GM12873 (cell line): ENCODE data around the gene SMIM7.

Experiments
- CTCF ChIP-seq: IDR thresholded peaks from 2 replicates; pipeline ENCODE4 v1.5.1; 2012; ENCODE audit warnings: low read depth, mild to moderate bottlenecking, moderate library complexity, low read length, control low read depth; ENCODE audit not compliant: insufficient read depth; ENCODE audit errors: missing control alignments

Gene SMIM7

GRCh38 chr19:16638666-16639065 lies 21.3 kb downstream of the SMIM7 start:
- no peak for TF ChIP-seq CTCF

DNA sequence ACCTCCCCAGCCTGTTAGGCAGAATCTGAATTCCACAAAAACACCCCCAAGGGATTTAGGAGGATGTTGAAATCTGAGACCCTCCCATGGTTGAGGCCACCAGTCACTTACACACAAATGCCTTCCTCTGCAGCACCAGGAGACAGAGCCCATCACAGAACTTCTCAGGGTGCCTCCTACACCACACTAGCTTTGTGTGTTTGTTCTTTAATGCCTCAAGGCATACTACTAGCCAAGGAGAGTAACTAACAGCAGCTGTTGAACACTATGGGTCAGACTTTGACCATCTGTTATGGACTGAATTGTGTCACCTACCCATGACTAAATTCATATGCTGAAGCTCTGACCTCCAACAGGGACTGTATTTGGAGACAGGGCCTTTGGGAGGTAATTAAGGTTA lies 22.4 kb downstream of the SMIM7 start:
- no peak for TF ChIP-seq CTCF

DNA sequence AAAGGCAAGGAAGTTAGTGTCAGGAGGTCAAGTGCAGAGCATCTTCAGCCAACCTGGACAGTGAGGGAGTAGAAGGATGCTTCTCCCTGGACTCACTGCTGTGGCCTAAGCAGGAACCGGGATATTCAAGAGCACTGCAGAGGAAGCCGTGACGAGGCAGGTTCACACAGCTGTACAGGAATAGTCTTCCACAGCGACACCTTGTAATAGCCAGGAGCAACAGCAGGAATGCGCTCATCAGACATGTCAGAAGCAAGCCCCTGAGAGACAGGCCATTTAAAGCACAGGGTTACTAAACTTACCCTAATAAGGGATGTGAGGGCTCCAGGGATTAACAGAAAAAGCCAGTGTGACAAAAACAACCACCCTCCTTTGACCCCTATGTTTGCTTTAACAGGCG lies 28.5 kb downstream of the SMIM7 start:
- TF ChIP-seq CTCF: no peak

GRCh38 chr19:16628984-16629691 lies 30.8 kb downstream of the SMIM7 start:
- no peak for TF ChIP-seq CTCF

- TF ChIP-seq CTCF: no peak
These were observed 31.6 kb downstream of the SMIM7 start, which contains the start of gene MED26 for GRCh38 chr19:16628183-16628983. Gene MED26, minus strand, starts transcription at chr19:16628204. Its CDS starts 261 bp downstream, at chr19:16627943.

DNA sequence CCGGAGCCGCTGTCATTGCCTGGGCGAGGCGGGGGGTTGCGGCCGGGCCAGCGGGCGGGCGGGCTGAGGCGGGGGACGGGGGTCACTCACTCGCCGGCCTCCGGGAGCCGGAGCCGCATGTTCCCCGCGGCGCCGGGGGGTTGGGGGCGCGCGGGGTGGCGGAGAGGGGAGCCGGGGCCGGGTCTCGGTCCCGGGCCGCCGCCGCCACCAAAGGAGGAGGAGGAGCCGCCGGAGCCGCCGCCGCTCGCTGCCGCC lies 32.1 kb downstream of the SMIM7 start:
- TF ChIP-seq CTCF: no peak

DNA sequence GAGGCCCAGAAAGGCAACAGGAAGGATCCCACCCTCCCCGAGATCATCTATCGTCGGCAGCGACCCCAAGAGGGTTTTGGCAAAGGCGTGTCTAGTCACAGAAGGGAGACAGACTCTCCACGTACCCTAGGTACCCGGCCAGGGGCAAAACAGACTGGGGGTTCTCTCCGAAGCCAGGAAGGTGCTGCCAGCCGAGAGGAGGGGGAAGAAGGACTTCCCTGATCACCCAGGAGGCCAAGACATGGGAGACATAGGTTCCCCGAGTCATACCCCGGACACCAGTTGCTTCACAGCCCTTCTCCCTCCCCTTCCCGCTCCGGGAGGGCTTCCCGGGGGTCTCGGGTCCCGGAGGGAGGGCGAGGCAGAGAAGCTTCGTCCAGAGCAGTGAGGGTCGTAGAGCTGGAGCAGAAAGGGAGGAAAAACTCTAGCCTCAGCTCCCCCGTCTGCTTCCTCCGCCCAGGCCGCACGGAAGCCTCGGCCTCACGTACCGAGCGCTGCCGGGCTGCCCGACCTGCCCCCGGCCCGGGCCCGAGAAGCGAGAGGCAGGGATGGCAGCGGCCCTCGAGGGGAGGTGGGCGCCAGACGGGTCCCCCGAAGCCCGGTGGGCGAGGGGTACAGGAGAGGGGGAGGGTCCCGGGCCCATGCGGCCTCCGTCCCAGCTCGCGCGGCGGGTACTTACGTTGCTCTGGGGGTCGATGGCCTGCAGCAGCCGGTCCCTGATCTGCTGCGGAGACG lies 32.6 kb downstream of the SMIM7 start:
- no peak for TF ChIP-seq CTCF
